NCI-H526 (cell line): Measurements from ENCODE around the gene CNTRL.
"Not testable (repeated sequence)": the region's sequence is repeated elsewhere in the genome, so short reads cannot be mapped to it uniquely, and the experiment has no call there.

Experiments
- DNase-seq, 2 experiments: peaks; one replicate each; lab custom pipeline; 2025; lab: John Stamatoyannopoulos, UW

The CNTRL gene, protein sequence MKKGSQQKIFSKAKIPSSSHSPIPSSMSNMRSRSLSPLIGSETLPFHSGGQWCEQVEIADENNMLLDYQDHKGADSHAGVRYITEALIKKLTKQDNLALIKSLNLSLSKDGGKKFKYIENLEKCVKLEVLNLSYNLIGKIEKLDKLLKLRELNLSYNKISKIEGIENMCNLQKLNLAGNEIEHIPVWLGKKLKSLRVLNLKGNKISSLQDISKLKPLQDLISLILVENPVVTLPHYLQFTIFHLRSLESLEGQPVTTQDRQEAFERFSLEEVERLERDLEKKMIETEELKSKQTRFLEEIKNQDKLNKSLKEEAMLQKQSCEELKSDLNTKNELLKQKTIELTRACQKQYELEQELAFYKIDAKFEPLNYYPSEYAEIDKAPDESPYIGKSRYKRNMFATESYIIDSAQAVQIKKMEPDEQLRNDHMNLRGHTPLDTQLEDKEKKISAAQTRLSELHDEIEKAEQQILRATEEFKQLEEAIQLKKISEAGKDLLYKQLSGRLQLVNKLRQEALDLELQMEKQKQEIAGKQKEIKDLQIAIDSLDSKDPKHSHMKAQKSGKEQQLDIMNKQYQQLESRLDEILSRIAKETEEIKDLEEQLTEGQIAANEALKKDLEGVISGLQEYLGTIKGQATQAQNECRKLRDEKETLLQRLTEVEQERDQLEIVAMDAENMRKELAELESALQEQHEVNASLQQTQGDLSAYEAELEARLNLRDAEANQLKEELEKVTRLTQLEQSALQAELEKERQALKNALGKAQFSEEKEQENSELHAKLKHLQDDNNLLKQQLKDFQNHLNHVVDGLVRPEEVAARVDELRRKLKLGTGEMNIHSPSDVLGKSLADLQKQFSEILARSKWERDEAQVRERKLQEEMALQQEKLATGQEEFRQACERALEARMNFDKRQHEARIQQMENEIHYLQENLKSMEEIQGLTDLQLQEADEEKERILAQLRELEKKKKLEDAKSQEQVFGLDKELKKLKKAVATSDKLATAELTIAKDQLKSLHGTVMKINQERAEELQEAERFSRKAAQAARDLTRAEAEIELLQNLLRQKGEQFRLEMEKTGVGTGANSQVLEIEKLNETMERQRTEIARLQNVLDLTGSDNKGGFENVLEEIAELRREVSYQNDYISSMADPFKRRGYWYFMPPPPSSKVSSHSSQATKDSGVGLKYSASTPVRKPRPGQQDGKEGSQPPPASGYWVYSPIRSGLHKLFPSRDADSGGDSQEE (N-terminal part only)

DNA sequence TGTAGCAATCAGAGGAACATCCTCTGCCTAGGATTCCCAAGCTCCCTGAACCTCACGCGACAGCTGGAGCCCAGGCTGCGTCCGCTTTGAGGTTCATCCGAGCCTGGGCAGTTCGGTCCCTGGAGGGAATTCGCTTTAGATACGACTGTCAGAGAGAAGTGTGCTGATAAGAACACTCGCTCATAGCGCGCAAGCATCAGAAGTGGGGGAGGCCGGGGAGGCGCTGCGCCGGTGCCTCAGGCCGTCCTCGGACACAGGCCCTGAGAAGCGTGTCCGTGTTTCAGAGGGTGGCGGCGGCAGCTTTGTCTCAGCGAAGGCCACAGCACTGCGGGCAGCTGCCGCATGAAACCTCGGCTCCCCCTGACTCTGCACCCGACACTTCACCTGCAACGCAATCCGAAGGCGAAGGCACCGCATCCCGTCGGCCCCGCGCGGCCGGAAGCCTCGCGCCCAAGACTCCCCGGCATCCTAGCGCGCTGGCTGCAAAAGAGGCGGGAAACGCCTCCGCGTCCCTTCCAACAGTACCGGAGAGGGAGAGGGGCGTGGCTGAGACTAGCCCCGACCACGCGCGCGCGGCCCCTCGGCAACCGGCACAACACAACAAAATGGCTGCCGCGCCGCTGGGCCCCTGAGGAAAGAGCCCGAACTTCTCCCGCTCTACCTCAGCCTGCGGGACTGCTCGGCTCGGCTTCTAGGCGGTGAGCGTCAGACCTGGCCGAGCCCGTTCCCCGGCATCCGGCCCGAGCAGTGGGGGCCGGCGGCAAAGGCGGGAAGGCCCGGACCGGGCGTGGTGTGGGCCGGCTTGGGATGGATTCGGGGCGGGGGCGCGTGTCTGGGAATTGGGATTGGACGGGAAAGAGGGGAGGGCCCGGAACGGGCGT is at the start of gene CNTRL:
Gene CNTRL (plus strand): TSS at position 586 of the 881 bp plus-strand sequence. CDS start 13,372 bp downstream, outside the sequence.
- peak; percentile 78 to 92 for DNase-seq

DNA sequence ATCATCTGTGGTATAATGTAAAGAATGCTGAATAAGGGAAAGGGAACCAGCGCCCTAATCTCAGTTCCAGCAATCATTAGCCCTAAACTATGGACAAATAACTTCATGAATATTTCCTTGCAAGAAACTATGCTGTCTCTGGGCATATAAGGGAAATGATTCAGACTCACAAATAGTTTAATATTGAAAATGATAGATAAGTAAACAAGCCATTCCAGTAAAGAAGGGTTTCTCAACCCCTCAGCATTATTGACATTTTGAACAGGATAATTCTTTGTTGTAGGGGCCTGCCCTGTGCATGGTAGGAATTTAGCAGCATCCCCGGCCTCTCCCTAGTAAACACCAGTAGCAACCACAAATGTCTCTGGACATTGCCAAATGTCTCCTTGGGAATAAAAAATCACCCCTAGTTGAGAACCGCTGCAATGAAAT is 48.5 kb upstream of the CNTRL start:
- no peak for DNase-seq

GRCh38 chr9:121026768-121027167 is 48.0 kb upstream of the CNTRL start:
- no peak for DNase-seq

DNA sequence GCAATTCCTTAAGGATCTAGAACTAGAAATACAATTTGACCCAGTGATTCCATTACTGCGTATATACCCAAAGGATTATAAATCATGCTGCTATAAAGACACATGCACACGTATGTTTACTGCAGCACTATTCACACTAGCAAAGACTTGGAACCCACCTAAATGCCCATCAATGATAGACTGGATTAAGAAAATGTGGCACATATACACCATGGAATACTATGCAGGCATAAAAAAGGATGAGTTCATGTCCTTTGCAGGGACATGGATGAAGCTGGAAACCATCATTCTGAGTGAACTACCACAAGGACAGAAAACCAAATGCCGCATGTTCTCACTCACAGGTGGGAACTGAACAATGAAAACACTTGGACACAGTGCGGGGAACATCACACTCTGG is 46.5 kb upstream of the CNTRL start:
- DNase-seq: not testable (repeated sequence)

DNA sequence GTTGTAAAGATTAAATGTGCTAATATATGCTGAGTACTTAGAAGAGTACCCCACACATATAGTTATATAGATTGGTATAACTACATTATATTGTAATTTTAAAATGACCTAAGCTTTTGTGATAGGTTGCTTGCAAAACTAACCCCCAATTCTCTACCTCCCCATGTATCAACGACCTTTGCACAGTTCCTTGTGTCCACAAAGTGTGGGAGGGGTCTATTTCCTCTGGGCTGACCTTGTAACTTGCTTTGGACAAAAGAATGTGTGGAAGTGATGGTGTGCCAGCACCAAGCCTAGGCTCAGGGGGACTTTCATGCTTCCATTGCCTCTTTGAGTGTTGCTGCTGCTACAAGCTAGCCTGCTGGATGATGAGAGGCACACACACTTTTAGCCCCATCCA is 45.3 kb upstream of the CNTRL start:
- DNase-seq: no peak

DNA sequence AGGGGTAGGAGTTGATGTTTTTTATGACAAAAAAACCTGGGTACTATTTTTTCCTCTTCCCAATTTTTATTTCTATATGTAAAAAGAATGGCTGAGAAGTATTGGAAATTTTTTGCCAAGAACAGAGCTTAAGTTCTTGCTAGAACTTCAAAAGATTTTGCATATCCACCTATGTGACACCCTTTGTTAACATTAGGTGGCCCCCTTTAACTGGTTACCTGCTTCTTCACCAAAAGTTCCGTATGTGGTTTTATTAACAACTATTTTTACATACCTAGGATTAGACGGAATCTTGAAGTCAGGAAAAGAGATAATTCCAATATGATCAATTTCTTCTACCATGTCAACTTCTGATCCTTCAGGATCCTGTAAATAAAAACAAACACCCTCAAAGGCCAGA is 40.2 kb upstream of the CNTRL start:
- DNase-seq: no peak

GRCh38 chr9:121035717-121036116 is 39.0 kb upstream of the CNTRL start:
- DNase-seq: not testable (repeated sequence)

DNA sequence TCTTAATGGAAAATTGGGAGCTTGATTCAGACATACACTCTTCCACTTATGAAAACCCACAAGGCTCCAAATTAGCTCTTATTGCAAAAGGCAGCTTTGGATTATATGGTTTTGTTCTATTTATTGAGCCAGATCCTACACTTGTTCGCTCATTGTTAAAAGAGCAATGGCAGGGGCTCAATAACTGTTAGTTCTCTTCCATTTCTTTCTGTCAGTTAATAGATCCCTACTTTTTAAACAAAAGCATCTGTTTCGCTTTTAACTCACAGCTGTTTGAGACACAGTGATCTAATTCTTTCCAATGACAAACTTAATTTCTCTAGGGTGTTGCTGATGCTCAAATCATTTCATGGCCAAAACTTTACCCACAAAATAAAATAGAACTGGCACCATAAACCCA is 36.4 kb upstream of the CNTRL start:
- DNase-seq: no peak

- peak; percentile 1 to 8 for DNase-seq
Measured at GRCh38 chr9:121038804-121039203, 36.0 kb upstream of the CNTRL start.

DNA sequence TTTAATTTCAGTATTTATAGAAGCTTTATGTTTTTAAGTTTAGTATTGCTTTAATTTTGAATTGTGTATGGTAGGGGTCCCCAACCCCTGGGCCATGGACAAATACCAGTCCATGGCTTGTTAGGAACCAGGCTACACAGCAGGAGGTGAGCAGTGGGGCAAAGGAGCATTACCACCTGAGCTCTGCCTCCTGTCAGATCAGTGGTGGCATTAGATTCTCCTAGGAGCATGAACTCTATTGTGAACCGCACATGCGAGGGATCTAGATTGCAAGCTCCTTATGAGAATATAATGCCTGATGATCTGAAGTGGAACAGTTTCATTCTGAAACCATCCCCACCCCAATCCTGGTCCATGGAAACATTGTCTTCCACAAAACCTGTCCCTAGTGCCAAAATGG is 26.6 kb upstream of the CNTRL start:
- DNase-seq: no peak

GRCh38 chr9:121048618-121049017 is 26.1 kb upstream of the CNTRL start:
- no peak for DNase-seq

- no peak for DNase-seq
Measured at GRCh38 chr9:121050128-121050988, 24.4 kb upstream of the CNTRL start, which contains the start of gene C5. TSS of gene C5 (minus strand) at chr9:121050275. CDS start at chr9:121050246, 29 bp downstream.

DNA sequence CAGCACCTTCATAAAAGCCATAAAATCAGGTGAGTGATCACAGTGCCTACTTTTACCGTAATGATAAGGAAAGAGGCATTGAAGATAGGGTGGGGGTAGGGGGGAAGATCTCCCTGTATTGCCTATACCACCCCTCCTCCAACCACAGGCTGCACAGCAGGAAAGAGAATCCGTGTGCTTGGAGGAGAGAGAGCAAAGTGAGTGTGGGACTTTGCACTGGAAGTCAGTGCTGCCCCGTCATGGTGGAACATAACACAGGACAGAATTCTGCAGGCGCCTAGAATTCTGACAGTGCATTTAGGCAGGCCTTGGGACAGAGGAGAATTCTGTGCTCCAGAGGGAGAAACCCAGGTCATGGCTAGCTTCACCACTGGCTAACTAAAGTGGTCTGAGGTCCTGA is 21.2 kb upstream of the CNTRL start:
- no peak for DNase-seq

- DNase-seq: peak in 1 of 2 experiments; percentile 2
Measured at GRCh38 chr9:121055642-121056143, 19.1 kb upstream of the CNTRL start.

- DNase-seq: no peak
Measured at GRCh38 chr9:121057821-121058220, 16.9 kb upstream of the CNTRL start.

GRCh38 chr9:121059513-121059912 is 15.2 kb upstream of the CNTRL start:
- no peak for DNase-seq

DNA sequence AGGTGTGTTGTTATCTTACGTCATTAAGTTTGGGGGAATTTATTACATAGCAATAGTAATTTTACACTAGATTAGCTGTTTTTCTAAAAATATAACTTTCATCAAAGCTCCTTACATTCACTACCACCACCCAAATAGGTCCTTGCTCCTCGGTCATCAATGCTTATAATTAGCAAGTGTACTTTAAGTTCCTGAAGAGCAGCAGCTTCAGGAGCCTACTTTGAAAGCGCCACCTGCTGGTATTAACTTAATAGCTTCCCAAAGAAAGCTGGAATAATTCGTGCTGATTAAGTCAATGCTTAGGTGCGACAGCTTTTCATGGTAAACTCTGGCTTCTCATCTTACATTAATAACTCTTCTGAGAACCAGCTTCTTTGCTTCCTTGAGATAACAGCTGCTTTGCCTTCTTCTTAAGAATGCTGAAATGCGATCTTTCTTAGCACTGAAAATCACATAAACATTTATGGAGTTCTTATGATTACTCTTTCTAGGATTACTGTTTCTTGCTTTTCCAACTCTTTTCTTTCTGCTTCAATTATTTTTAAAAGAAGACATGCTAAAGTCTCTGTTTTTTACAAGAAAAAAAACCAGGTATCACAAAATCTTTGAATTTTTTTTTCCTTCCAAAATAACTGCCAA is 14.6 kb upstream of the CNTRL start:
- peak; percentile 37 to 70 for DNase-seq

GRCh38 chr9:121066850-121067249 is 7.9 kb upstream of the CNTRL start:
- DNase-seq: no peak

GRCh38 chr9:121067640-121068039 is 7.1 kb upstream of the CNTRL start:
- no peak for DNase-seq
